H9 (cell line): Measurements from ENCODE around the gene MYEF2. TPM values are rescaled to one million over a fixed set of nuclear protein-coding genes. Genes with fewer than 3 reads are reported as not detected.

ENCODE experiments used
- DNase-seq: peaks from one replicate; pipeline ENCODE4 v3.0.0-alpha.2; 2017
- H2AFZ ChIP-seq: one replicate; pipeline ENCODE4 v1.6.1; 2013; ENCODE audit warnings: mild to moderate bottlenecking, low read length, control low read depth, moderate library complexity
- H2AK5ac ChIP-seq: 2 replicates; pipeline ENCODE4 v1.6.1; 2013; ENCODE audit warnings: low read length, control low read depth, mixed read lengths; ENCODE audit not compliant: insufficient read length
- H2BK120ac ChIP-seq: one replicate; pipeline ENCODE4 v1.6.1; 2013; ENCODE audit warnings: low read depth, mild to moderate bottlenecking, low read length, control low read depth, inconsistent platforms; ENCODE audit not compliant: poor library complexity, severe bottlenecking
- H2BK12ac ChIP-seq: 2 replicates; pipeline ENCODE4 v1.6.1; 2013; ENCODE audit warnings: low read length, control low read depth, mixed read lengths, low read depth; ENCODE audit not compliant: insufficient read length
- H2BK15ac ChIP-seq: 2 replicates; pipeline ENCODE4 v1.6.1; 2013; ENCODE audit warnings: low read depth, low read length, control low read depth
- H2BK20ac ChIP-seq: one replicate; pipeline ENCODE4 v1.6.1; 2013; ENCODE audit warnings: low read depth, mild to moderate bottlenecking, low read length, control low read depth, inconsistent platforms; ENCODE audit not compliant: poor library complexity, severe bottlenecking
- H2BK5ac ChIP-seq: 2 replicates; pipeline ENCODE4 v1.6.1; 2013; ENCODE audit warnings: low read length, control low read depth, mixed read lengths; ENCODE audit not compliant: insufficient read length
- H3K14ac ChIP-seq: 2 replicates; pipeline ENCODE4 v1.6.1; 2013; ENCODE audit warnings: low read length, control low read depth; ENCODE audit not compliant: insufficient read depth
- H3K18ac ChIP-seq: 2 replicates; pipeline ENCODE4 v1.6.1; 2013; ENCODE audit warnings: low read depth, mild to moderate bottlenecking, mixed read lengths, low read length, control low read depth; ENCODE audit not compliant: insufficient read length
- H3K23ac ChIP-seq: 2 replicates; pipeline ENCODE4 v1.6.1; 2013; ENCODE audit warnings: low read length, control low read depth, mixed read lengths, low read depth; ENCODE audit not compliant: insufficient read length
- H3K23me2 ChIP-seq: 2 replicates; pipeline ENCODE4 v1.6.1; 2013; ENCODE audit warnings: low read depth, mild to moderate bottlenecking, mixed read lengths, low read length, control low read depth; ENCODE audit not compliant: insufficient read length, poor library complexity, severe bottlenecking
- H3K27ac ChIP-seq: 2 replicates; pipeline ENCODE4 v1.5.1; 2013; ENCODE audit warnings: low read length, control low read depth, mixed read lengths, low read depth; ENCODE audit not compliant: insufficient read length
- H3K27me3 ChIP-seq: 2 replicates; pipeline ENCODE4 v1.6.1; 2013; ENCODE audit warnings: low read length, control low read depth, inconsistent platforms; ENCODE audit not compliant: insufficient read depth
- H3K4ac ChIP-seq: 2 replicates; pipeline ENCODE4 v1.6.1; 2013; ENCODE audit warnings: low read depth, mild to moderate bottlenecking, control low read depth, inconsistent platforms, low read length, moderate library complexity
- H3K4me1 ChIP-seq: 2 replicates; pipeline ENCODE4 v1.6.1; 2013; ENCODE audit warnings: low read length, control low read depth, inconsistent platforms; ENCODE audit not compliant: insufficient read depth
- H3K4me2 ChIP-seq: 2 replicates; pipeline ENCODE4 v1.6.1; 2013; ENCODE audit warnings: low read length, control low read depth, mixed read lengths; ENCODE audit not compliant: insufficient read length, insufficient read depth
- H3K56ac ChIP-seq: 2 replicates; pipeline ENCODE4 v1.6.1; 2013; ENCODE audit warnings: low read depth, mild to moderate bottlenecking, mixed read lengths, low read length, control low read depth; ENCODE audit not compliant: insufficient read length
- H3K79me1 ChIP-seq: 2 replicates; pipeline ENCODE4 v1.6.1; 2013; ENCODE audit warnings: low read depth, mild to moderate bottlenecking, moderate library complexity, low read length, control low read depth, inconsistent platforms; ENCODE audit not compliant: insufficient read depth, poor library complexity, severe bottlenecking
- H3K79me2 ChIP-seq: 2 replicates; pipeline ENCODE4 v1.6.1; 2013; ENCODE audit warnings: low read length, control low read depth, inconsistent platforms; ENCODE audit not compliant: insufficient read depth
- H3K9ac ChIP-seq: 2 replicates; pipeline ENCODE4 v1.6.1; 2013; ENCODE audit warnings: low read length, control low read depth, mixed read lengths; ENCODE audit not compliant: insufficient read length; ENCODE audit errors: extremely low read depth
- H3K9me3 ChIP-seq: one replicate; pipeline ENCODE4 v1.6.1; 2013; ENCODE audit warnings: low read depth, low read length, inconsistent platforms; ENCODE audit not compliant: control insufficient read depth
- H3T11ph ChIP-seq: one replicate; pipeline ENCODE4 v1.6.1; 2013; ENCODE audit warnings: mild to moderate bottlenecking, low read length, control low read depth, inconsistent platforms
- H4K20me1 ChIP-seq: one replicate; pipeline ENCODE4 v1.6.1; 2013; ENCODE audit not compliant: control insufficient read depth, insufficient read length, insufficient read depth
- H4K5ac ChIP-seq: 2 replicates; pipeline ENCODE4 v1.6.1; 2013; ENCODE audit warnings: low read depth, mild to moderate bottlenecking, mixed read lengths, low read length, control low read depth; ENCODE audit not compliant: insufficient read length
- H4K8ac ChIP-seq: replicated peaks from 2 replicates; pipeline ENCODE4 v1.6.1; 2013; ENCODE audit warnings: low read length, control low read depth, mixed read lengths, low read depth; ENCODE audit not compliant: insufficient read length
- H4K91ac ChIP-seq: 2 replicates; pipeline ENCODE4 v1.6.1; 2013; ENCODE audit warnings: low read depth, mild to moderate bottlenecking, moderate library complexity, mixed read lengths, low read length, control low read depth; ENCODE audit not compliant: insufficient read length
- H3K27ac Mint-ChIP-seq, 3 experiments: 2 replicates in 2 of 3; 3 replicates in 1 of 3; pipeline ENCODE4 v1.8.0; 2020 to 2021; ENCODE audit warnings: mixed read lengths in 3 of 3, mild to moderate bottlenecking in 1 of 3, moderate library complexity in 1 of 3
- H3K27me3 Mint-ChIP-seq: 2 replicates; pipeline ENCODE4 v1.8.0; 2021; ENCODE audit warnings: low read depth, mild to moderate bottlenecking, moderate library complexity, mixed read lengths
- H3K36me3 Mint-ChIP-seq, 3 experiments: 2 replicates in 2 of 3; 3 replicates in 1 of 3; pipeline ENCODE4 v1.8.0; 2020 to 2021; ENCODE audit warnings: low read depth in 3 of 3, mixed read lengths in 3 of 3; ENCODE audit not compliant: insufficient read depth in 1 of 3
- H3K4me1 Mint-ChIP-seq, 2 experiments: 2 replicates each; pipeline ENCODE4 v1.8.0; 2020; ENCODE audit warnings: mixed read lengths in 2 of 2
- H3K4me3 Mint-ChIP-seq, 2 experiments: 2 replicates in 1 of 2; 3 replicates in 1 of 2; pipeline ENCODE4 v1.8.0; 2020 to 2021; ENCODE audit warnings: mild to moderate bottlenecking in 2 of 2, mixed read lengths in 2 of 2, moderate library complexity in 1 of 2
- H3K9me3 Mint-ChIP-seq, 2 experiments: 2 replicates in 1 of 2; 3 replicates in 1 of 2; pipeline ENCODE4 v1.8.0; 2020; ENCODE audit warnings: mild to moderate bottlenecking in 2 of 2, mixed read lengths in 2 of 2, moderate library complexity in 1 of 2
- WGBS: extraction: QIAGEN DNeasy Blood & Tissue Kit; methylation state at CpG from one replicate; pipeline ENCODE4 v1.1.7; 2013; ENCODE audit warnings: missing lambda C conversion rate, low lambda C conversion rate, mixed read lengths; ENCODE audit not compliant: insufficient read length; ENCODE audit errors: extremely low coverage; 5-methylcytosine and 5-hydroxymethylcytosine counted together
- total RNA-seq: library from RNA; stranded (reverse); gene quantifications from 2 replicates; pipeline ENCODE4 v1.2.1, GENCODE V29; 2021
- TF ChIP-seq, protein P1 (sequence below): fragments of 200-600 bp; sonication (generic); conservative IDR thresholded peaks from 3 replicates; pipeline ENCODE4 v1.8.0; 2021; ENCODE audit warnings: antibody characterized with exemption, mild to moderate bottlenecking

Gene MYEF2
- total RNA-seq, 1 experiment from 2014 or later: 85.2 TPM

DNA sequence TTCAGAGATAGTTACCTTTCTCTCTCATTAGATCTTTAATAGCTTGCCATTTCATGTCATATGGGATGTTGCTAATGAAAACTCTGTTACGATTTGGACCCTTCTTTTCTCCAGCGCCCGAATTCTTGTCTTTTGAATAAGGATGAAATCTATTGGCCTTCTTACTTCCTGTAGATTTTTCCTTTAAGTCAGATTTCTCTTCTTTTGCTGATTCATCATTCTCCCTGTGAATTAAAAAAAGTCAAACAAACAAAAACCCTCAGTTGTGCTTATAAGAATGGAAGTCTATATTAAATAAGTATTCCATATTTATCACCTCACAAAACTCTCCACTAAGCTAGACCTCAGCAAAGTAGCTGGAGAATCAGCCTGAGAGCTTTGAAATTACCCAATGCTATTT is 9.5 kb downstream of the MYEF2 start:
- no peak overlapping the region for H3K14ac ChIP-seq
- no peaks in the 10 kb centered on the region for H3K9me3 ChIP-seq
- no peak overlapping the region for H3K23ac ChIP-seq
- no peak overlapping the region for H2AFZ ChIP-seq
- H2BK12ac ChIP-seq: no peak overlapping the region
- no peak overlapping the region for H3T11ph ChIP-seq
- no peak overlapping the region for H3K18ac ChIP-seq
- DNase-seq: no peak
- no peaks in the 10 kb centered on the region for H3K23me2 ChIP-seq
- H3K27me3 ChIP-seq: no peaks in the 10 kb centered on the region
- H3K27ac ChIP-seq: no peak overlapping the region
- H4K20me1 ChIP-seq: no peaks in the 10 kb centered on the region
- Mint-ChIP-seq H3K27ac (peak overlapping the region in 2 of 3 experiments; percentile 15 to 45; a peak in 2 of 7 replicates), H3K36me3 (peaks cover 7 to 38% (median 31%) of the 10 kb centered on the region in 3 experiments), H3K4me3 (no peak overlapping the region), H3K4me1 (peaks cover 27 to 33% of the 10 kb centered on the region in 2 experiments), H3K9me3 (no peaks in the 10 kb centered on the region), H3K27me3 (no peaks in the 10 kb centered on the region)
- no peak overlapping the region for H3K4me2 ChIP-seq
- no peak overlapping the region for H3K4ac ChIP-seq
- H3K9ac ChIP-seq: no peak overlapping the region
- H3K79me2 ChIP-seq: peaks cover 17% of the 10 kb centered on the region; the same call in 1 of the 2 replicates
- no peak overlapping the region for H2BK5ac ChIP-seq
- no peaks in the 10 kb centered on the region; the same call in 1 of the 2 replicates for H3K4me1 ChIP-seq
- no peak overlapping the region for H4K8ac ChIP-seq
- H3K56ac ChIP-seq: no peak overlapping the region
- H2BK15ac ChIP-seq: no peak overlapping the region
- TF ChIP-seq, protein P1, sequence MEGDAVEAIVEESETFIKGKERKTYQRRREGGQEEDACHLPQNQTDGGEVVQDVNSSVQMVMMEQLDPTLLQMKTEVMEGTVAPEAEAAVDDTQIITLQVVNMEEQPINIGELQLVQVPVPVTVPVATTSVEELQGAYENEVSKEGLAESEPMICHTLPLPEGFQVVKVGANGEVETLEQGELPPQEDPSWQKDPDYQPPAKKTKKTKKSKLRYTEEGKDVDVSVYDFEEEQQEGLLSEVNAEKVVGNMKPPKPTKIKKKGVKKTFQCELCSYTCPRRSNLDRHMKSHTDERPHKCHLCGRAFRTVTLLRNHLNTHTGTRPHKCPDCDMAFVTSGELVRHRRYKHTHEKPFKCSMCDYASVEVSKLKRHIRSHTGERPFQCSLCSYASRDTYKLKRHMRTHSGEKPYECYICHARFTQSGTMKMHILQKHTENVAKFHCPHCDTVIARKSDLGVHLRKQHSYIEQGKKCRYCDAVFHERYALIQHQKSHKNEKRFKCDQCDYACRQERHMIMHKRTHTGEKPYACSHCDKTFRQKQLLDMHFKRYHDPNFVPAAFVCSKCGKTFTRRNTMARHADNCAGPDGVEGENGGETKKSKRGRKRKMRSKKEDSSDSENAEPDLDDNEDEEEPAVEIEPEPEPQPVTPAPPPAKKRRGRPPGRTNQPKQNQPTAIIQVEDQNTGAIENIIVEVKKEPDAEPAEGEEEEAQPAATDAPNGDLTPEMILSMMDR: no peak
- WGBS: no CpG with 5 or more reads among the region's 3 CpGs
- no peak overlapping the region for H2AK5ac ChIP-seq
- H4K91ac ChIP-seq: no peak overlapping the region
- no peaks in the 10 kb centered on the region for H3K79me1 ChIP-seq
- H4K5ac ChIP-seq: no peak overlapping the region
- H2BK20ac ChIP-seq: no peak overlapping the region
- no peak overlapping the region for H2BK120ac ChIP-seq
